Activated T-helper 1 cell treated with anti-CD3 and anti-CD28 coated beads, Interleukin-12 subunit alpha, Interleukin-12 subunit beta, Interleukin-2, Interleukin-4 antibody, amounts not matched to agents 30 ng/mL and 10 ng/mL and 1 ng/mL, durations not matched to agents 14 hours and 24 hours and 36 hours (primary cell): ENCODE data around the gene APOBEC3G. TPM values are rescaled to one million over a fixed set of nuclear protein-coding genes. Genes with fewer than 3 reads are reported as not detected.

Source experiments
- total RNA-seq: library from RNA; stranded (reverse); gene quantifications from 2 replicates; pipeline ENCODE4 v1.2.3, GENCODE V29; 2022

The APOBEC3G gene
- total RNA-seq, 1 donor from 2014 or later: 53.7 TPM

Other genes starting within 250 kb of the APOBEC3G start
- 1.2 and 1.3 TPM in 2 replicates for gene NPTXR, start 233.2 kb upstream of the APOBEC3G start, total RNA-seq
- 171 and 178 TPM in 2 replicates for gene CBX6, start 205.1 kb upstream of the APOBEC3G start, total RNA-seq
- not detected in 2 replicates for gene APOBEC3A, start 119.7 kb upstream of the APOBEC3G start, total RNA-seq
- 17.9 and 19.5 TPM in 2 replicates for gene APOBEC3B, start 94.9 kb upstream of the APOBEC3G start, total RNA-seq
- gene APOBEC3C, start 63.0 kb upstream of the APOBEC3G start, total RNA-seq: 71.5 and 73.2 TPM in 2 replicates
- 23.6 and 26.9 TPM in 2 replicates for gene APOBEC3D, start 56.1 kb upstream of the APOBEC3G start, total RNA-seq
- gene APOBEC3F, start 36.4 kb upstream of the APOBEC3G start, total RNA-seq: 19.0 and 21.6 TPM in 2 replicates
- gene APOBEC3H, start 20.0 kb downstream of the APOBEC3G start, total RNA-seq: 5.0 and 7.4 TPM in 2 replicates
- 12.7 and 13.8 TPM in 2 replicates for gene CBX7, start 75.4 kb downstream of the APOBEC3G start, total RNA-seq
- gene PDGFB, start 167.7 kb downstream of the APOBEC3G start, total RNA-seq: 0.78 and 1.2 TPM in 2 replicates
- gene RPL3, start 242.3 kb downstream of the APOBEC3G start, total RNA-seq: 1,905 and 1,941 TPM in 2 replicates